ENCODE measurements around the gene VCL. TPM values are rescaled to one million over a fixed set of nuclear protein-coding genes. Genes with fewer than 3 reads are reported as not detected.
A peak's percentile ranks its signal among the peaks of the same experiment; 100 is the strongest.

VCL gene
- total and polyA plus RNA-seq, 2 of the 8 experiments (the other 6 are each of a cell fraction or from before 2014, with no cell fraction given) = 119 to 377 TPM

DNA sequence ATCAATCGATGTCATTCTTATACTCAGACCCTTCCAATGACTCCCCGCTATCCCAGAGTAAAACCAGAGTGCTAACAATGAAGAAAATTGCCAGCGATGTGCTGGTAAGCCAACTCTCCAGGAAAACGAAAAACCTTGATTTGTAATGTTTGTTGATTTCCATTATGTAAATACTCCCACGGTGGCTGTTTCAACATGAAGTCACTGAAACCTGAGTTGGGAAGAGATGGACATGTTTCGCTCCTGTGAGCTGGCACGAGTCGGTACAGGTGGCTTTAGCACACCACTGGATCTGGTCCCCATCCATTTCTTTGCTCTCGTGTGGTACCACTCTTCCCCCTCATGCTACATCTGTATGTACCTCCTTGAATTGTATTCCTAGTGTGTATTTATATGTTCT lies 99.9 kb downstream of the VCL start:
- CTCF ChIA-PET (ENCODE audit: partially characterized antibody) = interaction anchor here (1.3 to 1.8 kb wide), 2 partner anchors 12 to 14 kb away, joined by 5 to 10 read pairs; no protein-coding TSS in a partner anchor
- H3K36me3 ChIP-seq (ENCODE audit: control insufficient read depth in 2 of 4, insufficient read depth in 4 of 4, low read length in 3 of 4) = peaks cover 45 to 86% (median 79%) of the 10 kb centered on the region in 4 experiments

More for the DNA sequence above, 99.9 kb downstream of the VCL start:
- no peak overlapping the region for H2BK5ac ChIP-seq (ENCODE audit: low read depth, low read length)
- H2BK20ac ChIP-seq (ENCODE audit: low read length) = no peak overlapping the region
- no peaks in the 10 kb centered on the region for H3K4me1 ChIP-seq (replicated peaks in 1 of 4; ENCODE audit: control insufficient read depth in 3 of 4, insufficient read depth in 4 of 4, low read length in 3 of 4)
- H2BK120ac ChIP-seq (replicated peaks; ENCODE audit: low read depth, low read length) = no peak overlapping the region
- H3K9me3 ChIP-seq (ENCODE audit: insufficient read depth in 2 of 2, low read depth in 1 of 2, low read length in 1 of 2) = no peaks in the 10 kb centered on the region
- H2BK15ac ChIP-seq (ENCODE audit: low read length) = no peak overlapping the region
- H3K4me3 ChIP-seq (ENCODE audit: extremely low read depth in 1 of 4, insufficient read depth in 2 of 4, low read depth in 3 of 4, low read length in 4 of 4) = no peak overlapping the region
- H2BK12ac ChIP-seq (ENCODE audit: low read depth, low read length) = no peak overlapping the region
- 95% methylated on average over 9 of the region's 9 CpGs; no CpG with 5 or more reads in 1 of the 2 experiments for WGBS, 2 experiments (ENCODE audit: extremely low coverage in 1 of 2, insufficient coverage in 1 of 2, insufficient read length in 1 of 2, insufficient replicate concordance in 2 of 2, low coverage in 1 of 2, low lambda C conversion rate in 2 of 2, missing lambda C conversion rate in 1 of 2)
- no peaks in the 10 kb centered on the region for H3K79me2 ChIP-seq (ENCODE audit: control insufficient read depth in 1 of 2, insufficient read depth in 2 of 2, low read length in 2 of 2)
- no peak overlapping the region for H3K27ac ChIP-seq (ENCODE audit: low read depth, low read length)
- no peak overlapping the region for H4K5ac ChIP-seq (ENCODE audit: insufficient read length, low read depth, low read length)
- H3K79me1 ChIP-seq (ENCODE audit: low read depth, low read length) = no peaks in the 10 kb centered on the region
- H4K91ac ChIP-seq (replicated peaks; ENCODE audit: insufficient read length, low read length) = no peak overlapping the region
- DNase-seq (ENCODE audit: low read depth in 1 of 2, low spot score in 2 of 2) (no peak), FAIRE-seq (no peak)
- no peak overlapping the region for H4K8ac ChIP-seq (ENCODE audit: extremely low read depth, insufficient read depth, low read length)
- no peak overlapping the region for H3K23ac ChIP-seq (ENCODE audit: insufficient read length)
- TF ChIP-seq POLR2A (IDR thresholded peaks at IDR 0.05; ENCODE audit: control extremely low read depth in 1 of 2, low read depth in 2 of 2, low read length in 2 of 2) (peak in 1 of 2 experiments; percentile 49; a peak in 1 of 3 replicates), GTF2F1 (IDR thresholded peaks at IDR 0.05; ENCODE audit: borderline replicate concordance, low read depth, low read length) (no peak)
- no peak overlapping the region for H3K4ac ChIP-seq (replicated peaks; ENCODE audit: insufficient read length, low read depth, low read length)
- H3K23me2 ChIP-seq (ENCODE audit: low read depth, low read length) = no peaks in the 10 kb centered on the region
- no peak overlapping the region for H3K56ac ChIP-seq (replicated peaks; ENCODE audit: insufficient read length, low read depth, low read length)
- H3K4me2 ChIP-seq (ENCODE audit: insufficient read depth in 1 of 2, low read depth in 2 of 2, low read length in 2 of 2) = no peak overlapping the region
- H2AFZ ChIP-seq (ENCODE audit: low read length) = no peak overlapping the region
- no peak overlapping the region for H3K18ac ChIP-seq (ENCODE audit: extremely low read depth, low read length)
- H3K9ac ChIP-seq (replicated peaks in 1 of 4; ENCODE audit: extremely low read depth in 1 of 4, low read depth in 3 of 4, low read length in 3 of 4) = no peak overlapping the region
- H4K20me1 ChIP-seq (replicated peaks in 1 of 2; ENCODE audit: control insufficient read depth in 1 of 2, insufficient read depth in 2 of 2, low read length in 2 of 2) = peaks cover 0 to 2% of the 10 kb centered on the region in 2 experiments
- H3K14ac ChIP-seq (ENCODE audit: insufficient read length) = no peak overlapping the region
- POLR2A ChIA-PET (ENCODE audit: partially characterized antibody) = interaction anchor here (2.7 to 4.1 kb wide), 2 partner anchors 9 to 14 kb away, joined by 6 to 11 read pairs; no protein-coding TSS in a partner anchor
- no peak overlapping the region for H2AK5ac ChIP-seq (ENCODE audit: low read depth, low read length)
- H3K27me3 ChIP-seq (replicated peaks in 1 of 4; ENCODE audit: control insufficient read depth in 3 of 4, extremely low read depth in 1 of 4, insufficient read depth in 3 of 4, low read length in 3 of 4) = no peaks in the 10 kb centered on the region

All from H1 (cell line).